Coronary artery (tissue), 2 donors: ENCODE results near the gene FBXO2.

Source experiments
- DNase-seq: peaks from one replicate; pipeline ENCODE4 v3.0.0-alpha.2; 2017; ENCODE audit warnings: low spot score
- H3K27ac ChIP-seq, 2 donors: fragments of 200-600 bp; sonication (generic); one replicate each; pipeline ENCODE4 v1.5.1; 2016 to 2019
- H3K4me3 ChIP-seq: fragments of 200-600 bp; sonication (generic); 2 replicates; pipeline ENCODE4 v1.5.1; 2016; ENCODE audit warnings: mild to moderate bottlenecking, moderate library complexity
- TF ChIP-seq, protein P1 (sequence below): fragments of 200-600 bp; sonication (generic); IDR thresholded peaks from one replicate; pipeline ENCODE4 v1.5.1; 2019; ENCODE audit warnings: antibody characterized with exemption

FBXO2 gene

GRCh38 chr1:11648732-11649158 lies 5.5 kb downstream of the FBXO2 start:
- DNase-seq = no peak
- H3K27ac ChIP-seq = peak overlapping the region in 1 of 2 donors; percentile 31
- TF ChIP-seq, protein P1, sequence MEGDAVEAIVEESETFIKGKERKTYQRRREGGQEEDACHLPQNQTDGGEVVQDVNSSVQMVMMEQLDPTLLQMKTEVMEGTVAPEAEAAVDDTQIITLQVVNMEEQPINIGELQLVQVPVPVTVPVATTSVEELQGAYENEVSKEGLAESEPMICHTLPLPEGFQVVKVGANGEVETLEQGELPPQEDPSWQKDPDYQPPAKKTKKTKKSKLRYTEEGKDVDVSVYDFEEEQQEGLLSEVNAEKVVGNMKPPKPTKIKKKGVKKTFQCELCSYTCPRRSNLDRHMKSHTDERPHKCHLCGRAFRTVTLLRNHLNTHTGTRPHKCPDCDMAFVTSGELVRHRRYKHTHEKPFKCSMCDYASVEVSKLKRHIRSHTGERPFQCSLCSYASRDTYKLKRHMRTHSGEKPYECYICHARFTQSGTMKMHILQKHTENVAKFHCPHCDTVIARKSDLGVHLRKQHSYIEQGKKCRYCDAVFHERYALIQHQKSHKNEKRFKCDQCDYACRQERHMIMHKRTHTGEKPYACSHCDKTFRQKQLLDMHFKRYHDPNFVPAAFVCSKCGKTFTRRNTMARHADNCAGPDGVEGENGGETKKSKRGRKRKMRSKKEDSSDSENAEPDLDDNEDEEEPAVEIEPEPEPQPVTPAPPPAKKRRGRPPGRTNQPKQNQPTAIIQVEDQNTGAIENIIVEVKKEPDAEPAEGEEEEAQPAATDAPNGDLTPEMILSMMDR = no peak
- peak overlapping the region; percentile 55 for H3K4me3 ChIP-seq

DNA sequence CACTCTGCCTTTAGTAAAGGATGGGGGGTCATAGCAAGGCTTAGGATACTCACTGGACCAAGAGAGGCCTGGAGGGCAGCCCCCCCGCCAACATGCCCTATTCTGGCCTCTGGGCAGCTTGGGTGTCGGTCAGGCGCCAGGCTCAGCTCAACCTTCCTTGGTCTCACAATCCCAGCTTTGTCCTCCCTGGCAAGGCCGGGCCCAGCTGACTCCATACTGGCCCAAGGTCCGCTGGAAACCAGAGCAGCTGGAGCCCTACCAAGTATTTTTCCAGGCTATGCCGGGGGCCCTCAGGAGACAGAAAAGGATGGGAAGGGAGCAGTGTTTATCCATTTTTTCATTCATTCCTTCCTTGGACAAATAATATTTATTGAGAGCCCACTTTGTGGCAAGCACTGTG lies 6.2 kb downstream of the FBXO2 start:
- Histone ChIP-seq H3K4me3 (no peak overlapping the region), H3K27ac (no peak overlapping the region)
- no peak for DNase-seq
- TF ChIP-seq, protein P1 = no peak

DNA sequence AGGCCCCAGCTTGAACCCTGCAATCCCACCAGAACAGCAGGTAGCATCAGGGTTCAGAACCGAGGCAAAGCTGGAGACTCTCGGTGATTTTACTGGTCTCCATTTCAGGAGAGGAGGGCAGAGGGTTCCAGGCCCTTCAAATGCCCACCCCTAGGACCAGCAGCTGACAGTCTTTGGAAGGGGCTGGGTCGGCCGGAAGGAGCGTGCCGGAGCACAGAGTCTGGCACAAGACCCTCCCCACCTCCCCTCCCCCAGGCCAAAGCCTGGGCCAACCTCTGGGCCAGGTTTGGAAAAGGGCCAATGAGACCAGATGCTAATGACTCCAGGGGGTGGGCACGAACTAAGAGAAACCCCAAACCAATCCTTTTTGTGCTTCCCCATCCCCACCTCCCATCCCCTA lies 6.9 kb downstream of the FBXO2 start:
- no peak for DNase-seq
- Histone ChIP-seq H3K4me3 (no peak overlapping the region), H3K27ac (no peak overlapping the region)
- TF ChIP-seq, protein P1 = no peak

DNA sequence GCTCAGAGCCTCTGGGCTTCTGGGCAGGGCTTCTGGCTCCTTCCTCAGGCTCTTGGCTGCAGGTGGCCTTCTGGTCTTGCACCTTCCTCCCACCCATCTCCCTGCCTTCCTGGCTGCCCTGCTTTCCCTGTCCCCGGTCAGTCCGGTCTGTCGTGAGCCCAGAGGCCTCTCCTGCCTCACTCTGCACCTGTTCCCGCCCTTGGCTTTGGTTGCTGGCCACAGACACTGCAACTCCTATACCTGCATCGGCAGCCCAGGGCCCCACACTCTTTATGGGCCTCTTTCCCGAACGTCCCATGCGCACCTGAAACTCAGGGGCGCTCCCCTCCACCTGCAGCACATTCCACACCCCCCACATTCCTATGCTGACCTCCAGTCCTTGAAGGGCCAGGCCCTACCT lies 7.9 kb downstream of the FBXO2 start:
- H3K27ac ChIP-seq = no peak overlapping the region
- DNase-seq = no peak
- H3K4me3 ChIP-seq = no peak overlapping the region
- TF ChIP-seq, protein P1 = no peak

- Histone ChIP-seq H3K4me3 (no peak overlapping the region), H3K27ac (no peak overlapping the region)
- DNase-seq = no peak
- TF ChIP-seq, protein P1 = peak; percentile 71
These were observed 8.5 kb downstream of the FBXO2 start for GRCh38 chr1:11645670-11646265.

DNA sequence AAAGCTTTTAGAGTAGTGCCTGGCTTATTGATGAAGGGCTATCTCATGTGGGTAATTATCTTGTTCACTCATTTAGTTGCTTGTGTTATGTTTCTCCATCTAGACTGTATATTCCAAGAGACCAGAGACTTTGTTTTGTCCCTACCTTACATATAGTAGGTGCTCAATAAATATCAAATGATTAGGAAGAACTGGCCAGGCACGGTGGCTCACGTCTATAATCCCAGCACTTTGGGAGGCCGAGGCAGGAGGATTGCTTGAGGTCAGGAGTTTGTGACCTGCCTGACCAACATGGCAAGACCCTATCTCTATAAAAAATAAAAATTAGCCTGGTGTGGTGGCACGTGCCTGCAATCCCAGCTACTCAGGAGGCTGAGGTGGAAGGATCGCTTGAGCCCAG lies 9.0 kb downstream of the FBXO2 start:
- no peak for DNase-seq
- H3K27ac ChIP-seq = no peak overlapping the region
- TF ChIP-seq, protein P1 = no peak
- no peak overlapping the region for H3K4me3 ChIP-seq

GRCh38 chr1:11643782-11644181 lies 10.4 kb downstream of the FBXO2 start:
- no peak for DNase-seq
- TF ChIP-seq, protein P1 = no peak
- H3K4me3 ChIP-seq = no peak overlapping the region
- H3K27ac ChIP-seq = no peak overlapping the region
